HG03045 (cell line): ENCODE measurements around the gene RTL1.

Experiments used
- ATAC-seq: cut with Tn5 transposase; IDR thresholded peaks from one replicate; pipeline ENCODE4 v1.9.1; 2021; ENCODE audit warnings: mild to moderate bottlenecking, moderate library complexity; ENCODE audit not compliant: unreplicated experiment

Gene RTL1

DNA sequence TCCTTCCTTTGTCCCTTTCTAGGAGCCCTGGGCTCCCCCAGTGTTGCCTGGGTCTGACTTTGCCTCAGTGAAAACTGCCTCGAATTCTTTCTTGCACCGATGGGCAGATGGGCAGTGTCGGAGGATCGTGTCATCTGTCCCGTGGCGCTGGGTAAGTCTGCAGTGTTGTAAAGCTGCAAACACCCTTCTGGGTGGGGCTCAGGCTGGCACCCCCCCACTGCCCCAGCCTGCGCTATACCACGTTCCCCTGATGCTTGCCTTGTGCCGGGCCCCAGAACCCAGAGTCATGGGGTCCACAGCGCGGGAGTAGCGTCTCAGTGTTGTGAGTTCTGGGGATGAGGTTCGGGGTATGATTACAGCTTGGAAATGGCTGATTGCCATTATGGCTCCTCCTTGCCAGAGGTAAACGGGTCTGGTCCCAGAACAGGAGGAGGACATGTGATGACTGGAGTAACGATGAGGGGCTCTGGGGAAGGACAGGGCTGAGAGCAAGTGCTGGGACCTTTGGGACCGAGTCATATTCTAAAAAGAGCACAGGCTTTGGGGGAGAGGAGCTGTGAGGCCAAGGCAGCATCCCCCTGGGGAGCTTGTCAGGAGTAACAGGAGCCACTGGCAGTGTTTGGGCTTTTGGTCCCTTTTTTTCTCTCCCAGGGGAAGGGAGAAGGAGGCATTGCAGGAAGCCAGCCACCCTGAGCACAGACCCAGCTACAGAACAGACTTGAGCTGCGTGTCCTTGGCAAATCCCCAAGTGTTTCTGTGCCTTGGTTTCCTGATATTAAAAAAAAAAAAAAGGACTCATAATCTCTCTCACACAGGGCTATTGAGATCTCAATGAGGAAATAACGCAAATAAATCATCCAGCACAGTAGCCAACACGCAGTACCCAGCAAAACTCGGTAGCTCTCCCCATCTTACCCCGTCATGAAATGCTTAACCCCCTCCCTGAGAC, 4.3 kb downstream of the RTL1 start:
- ATAC-seq = no peak

GRCh38 chr14:100898465-100898864, 5.1 kb downstream of the RTL1 start:
- no peak for ATAC-seq

DNA sequence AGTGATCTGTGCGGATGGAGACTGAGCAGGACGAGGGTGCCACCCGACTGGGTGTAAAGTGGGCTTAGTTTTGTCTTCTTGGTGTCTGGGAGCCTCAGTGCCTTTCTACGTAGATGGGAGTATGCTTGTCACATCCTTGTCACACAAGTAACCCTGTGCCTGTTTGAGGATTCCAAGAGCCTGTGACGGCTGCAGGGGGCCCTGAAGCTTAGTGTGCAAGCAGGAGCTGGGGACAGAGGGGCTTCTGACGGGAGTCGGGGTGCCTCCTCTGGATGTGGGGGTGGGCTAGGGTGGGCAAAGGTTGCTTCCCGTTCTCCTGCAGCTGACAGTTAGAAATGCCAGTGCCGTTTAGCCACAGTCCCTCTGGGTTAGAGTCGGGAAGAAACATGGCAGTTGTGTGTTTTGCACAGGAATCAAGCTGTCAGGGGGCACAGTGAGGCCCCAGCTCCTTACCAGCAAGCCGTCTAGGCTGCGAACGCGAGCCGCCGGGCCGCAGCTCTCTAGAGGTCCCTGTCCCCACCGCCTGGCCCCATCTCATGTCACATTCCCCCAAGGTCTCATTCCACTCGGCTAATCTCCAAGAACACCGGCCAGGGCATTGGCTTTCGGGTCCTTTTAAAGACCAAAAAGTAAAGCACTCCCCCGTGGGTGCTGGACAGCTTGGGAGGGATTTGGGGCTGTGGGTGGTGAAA, 7.0 kb downstream of the RTL1 start:
- ATAC-seq = no peak

DNA sequence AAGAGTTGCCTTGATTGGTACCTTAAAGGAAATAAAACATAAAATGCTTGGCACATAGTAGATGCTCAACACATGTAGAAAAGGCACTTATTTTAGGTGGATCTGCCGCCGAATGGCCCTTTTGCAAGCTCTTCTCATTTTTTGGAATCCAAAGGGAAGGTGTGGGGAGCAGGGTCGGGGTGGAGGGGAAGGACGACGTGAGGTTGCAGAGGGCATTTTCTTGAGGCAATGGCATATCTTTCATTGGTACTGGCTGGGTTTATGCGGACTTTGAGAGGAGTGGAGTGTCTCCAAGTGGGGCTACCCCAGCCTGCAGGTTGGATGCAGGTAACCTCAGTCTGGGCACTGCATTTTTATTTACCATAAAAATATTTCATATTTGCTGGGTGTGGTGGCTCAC, 8.1 kb downstream of the RTL1 start:
- no peak for ATAC-seq

DNA sequence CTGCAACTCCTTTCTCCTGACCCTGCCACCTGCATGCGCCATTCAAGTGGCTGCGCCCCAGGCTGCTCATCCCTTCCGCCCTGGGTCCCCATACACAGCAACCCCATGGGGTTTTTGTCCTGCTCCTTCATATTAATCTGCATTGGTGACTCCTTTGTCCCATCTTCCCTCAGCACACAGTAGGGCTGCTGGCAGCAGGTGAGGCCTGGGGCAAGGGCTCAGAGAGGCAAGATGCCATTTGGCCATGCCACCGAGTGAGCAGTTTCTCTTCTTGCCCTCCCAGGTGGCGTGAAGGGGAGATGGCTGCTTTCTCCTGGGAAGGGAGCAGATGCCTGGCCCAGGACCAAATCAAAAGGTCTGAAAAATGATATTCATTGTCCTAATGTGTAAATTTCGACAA, 9.1 kb downstream of the RTL1 start:
- ATAC-seq = no peak

- no peak for ATAC-seq
These were observed 9.8 kb downstream of the RTL1 start for GRCh38 chr14:100893760-100894159.

DNA sequence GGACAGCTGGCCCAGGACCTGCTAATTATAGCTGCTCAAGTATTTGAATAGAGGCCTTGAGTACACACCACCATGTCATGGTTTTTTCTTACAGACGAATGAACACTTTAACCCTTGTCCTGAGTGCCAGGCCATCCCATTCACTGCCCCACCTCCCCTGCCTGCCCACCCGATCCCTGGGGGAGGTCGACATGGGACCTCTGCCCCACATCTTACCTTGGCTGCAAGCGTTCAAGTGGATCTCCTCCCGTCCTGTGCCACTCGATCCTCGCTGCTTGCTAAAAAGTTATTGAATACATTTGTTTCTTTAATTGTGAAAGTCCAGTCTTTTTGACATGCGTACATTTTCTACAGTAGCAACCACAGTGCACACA, 10.3 kb downstream of the RTL1 start:
- no peak for ATAC-seq

GRCh38 chr14:100892496-100893227, 10.9 kb downstream of the RTL1 start:
- ATAC-seq = no peak

DNA sequence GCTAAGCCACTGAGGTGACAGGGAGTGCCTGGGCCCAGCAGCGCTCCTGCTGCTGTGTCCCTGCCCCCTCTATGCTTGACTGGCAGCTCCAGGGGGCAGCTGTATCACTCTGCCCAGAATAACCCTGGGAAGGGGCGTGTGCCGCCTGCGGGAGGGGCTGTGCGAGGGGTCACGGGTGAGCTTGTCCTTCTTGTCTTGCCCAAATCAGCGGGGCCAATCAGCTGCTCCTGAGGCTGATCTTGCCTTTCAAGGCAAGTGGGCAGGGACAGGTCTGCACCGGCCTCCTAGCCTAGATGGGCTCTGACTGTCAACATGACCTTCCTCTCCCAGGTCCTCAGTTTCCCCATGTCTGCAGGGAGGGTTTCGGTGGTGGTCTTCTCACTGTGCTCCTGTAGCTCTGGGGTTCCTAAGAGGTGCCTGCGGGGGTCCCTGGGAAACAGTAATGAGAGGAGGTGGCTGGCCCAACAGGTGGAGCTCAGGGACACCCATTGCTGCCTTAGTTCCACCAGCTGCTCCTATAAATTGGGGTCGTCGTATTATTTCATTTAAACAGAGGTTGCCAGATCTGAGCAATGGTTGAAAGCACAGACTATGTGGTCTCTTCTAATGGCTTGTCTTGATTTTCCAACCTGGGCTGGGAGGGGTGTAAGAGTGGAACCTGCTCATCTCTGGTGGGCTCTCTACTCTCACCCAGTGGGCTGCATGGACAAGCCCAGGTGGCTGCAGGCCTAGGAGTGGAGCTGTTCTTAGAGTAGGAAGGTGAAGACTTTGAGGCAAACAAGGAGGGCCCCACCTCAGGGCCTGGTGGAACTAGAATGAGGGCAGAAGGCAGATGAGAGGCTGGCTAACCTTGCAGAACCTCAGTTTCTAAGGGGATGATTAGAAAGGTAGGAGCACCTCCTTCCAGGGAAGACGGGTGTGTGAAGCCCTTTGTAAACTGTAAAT, 11.7 kb downstream of the RTL1 start:
- no peak for ATAC-seq

- ATAC-seq = no peak
These were observed 12.5 kb downstream of the RTL1 start for GRCh38 chr14:100891051-100891450.

GRCh38 chr14:100890061-100890850, 13.3 kb downstream of the RTL1 start:
- ATAC-seq = no peak

- no peak for ATAC-seq
These were observed 13.9 kb downstream of the RTL1 start for GRCh38 chr14:100889641-100890040.

GRCh38 chr14:100888789-100889315, 14.7 kb downstream of the RTL1 start:
- ATAC-seq = no peak

DNA sequence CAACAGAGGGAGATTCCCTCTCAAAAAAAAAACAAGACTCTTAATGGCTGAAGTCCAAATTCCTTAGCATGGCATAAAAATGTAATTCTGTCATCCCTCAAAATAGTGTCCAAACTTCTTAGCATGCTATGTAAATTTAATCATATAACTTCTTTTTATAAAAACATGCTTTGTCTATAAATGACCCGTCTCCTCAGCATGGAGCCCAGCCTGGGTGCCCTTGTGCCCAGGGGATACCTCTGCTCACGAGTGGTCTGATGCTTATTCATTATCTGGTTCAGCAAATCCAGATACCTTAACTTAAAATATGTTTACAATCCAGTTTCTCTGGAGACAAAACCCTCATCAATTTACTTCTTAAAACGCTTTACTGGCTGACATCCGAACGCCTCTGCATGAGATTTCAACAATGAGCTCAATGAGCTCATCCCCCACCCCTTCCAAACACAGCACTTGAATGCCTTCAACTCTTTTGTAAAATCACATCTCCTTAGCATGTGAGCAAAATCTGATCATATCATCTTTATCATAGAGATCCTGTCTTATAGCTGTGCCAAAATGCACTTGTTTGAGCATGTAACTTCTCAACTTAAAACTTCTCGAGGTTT, 15.7 kb downstream of the RTL1 start:
- ATAC-seq = no peak

GRCh38 chr14:100885617-100886016, 17.9 kb downstream of the RTL1 start:
- no peak for ATAC-seq

DNA sequence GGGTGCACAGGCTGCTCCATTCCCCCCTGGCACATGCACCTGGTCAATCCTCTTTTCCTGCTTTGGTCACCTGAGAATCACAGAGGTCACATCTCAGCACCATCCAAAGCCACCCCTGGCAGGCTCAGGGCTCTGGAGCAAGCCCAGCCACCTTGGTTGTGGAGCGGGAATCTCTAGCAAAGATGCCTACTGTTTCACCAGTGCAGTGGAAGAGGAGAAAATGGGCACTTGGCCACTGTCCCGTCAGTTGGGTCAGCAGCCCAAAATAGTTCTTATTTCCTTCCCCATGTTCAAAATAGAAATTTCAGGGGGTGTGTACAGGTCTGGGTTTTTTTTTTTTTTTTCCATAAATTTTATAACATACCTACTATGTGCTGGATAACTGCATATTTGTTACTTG, 18.3 kb downstream of the RTL1 start:
- ATAC-seq = no peak

DNA sequence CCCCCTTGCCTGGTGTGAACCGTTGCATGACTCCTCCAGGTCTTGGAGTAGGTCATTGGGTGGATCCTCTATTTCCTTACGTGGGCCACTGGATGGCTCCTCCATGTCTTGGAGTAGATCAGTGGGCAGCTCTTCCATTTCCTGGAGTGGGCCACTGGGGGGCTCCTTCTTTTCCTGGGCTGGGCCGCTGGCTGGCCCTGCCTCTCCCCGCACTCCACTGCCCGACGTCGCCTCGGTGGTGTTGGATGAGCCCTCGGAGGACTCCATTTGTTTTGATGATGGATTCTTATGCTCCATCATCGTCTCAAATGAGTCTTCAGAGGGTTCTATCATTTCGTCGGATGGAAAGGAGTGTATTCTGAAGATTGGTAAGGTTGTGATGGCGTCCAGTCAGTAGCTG, 19.1 kb downstream of the RTL1 start:
- ATAC-seq = no peak

DNA sequence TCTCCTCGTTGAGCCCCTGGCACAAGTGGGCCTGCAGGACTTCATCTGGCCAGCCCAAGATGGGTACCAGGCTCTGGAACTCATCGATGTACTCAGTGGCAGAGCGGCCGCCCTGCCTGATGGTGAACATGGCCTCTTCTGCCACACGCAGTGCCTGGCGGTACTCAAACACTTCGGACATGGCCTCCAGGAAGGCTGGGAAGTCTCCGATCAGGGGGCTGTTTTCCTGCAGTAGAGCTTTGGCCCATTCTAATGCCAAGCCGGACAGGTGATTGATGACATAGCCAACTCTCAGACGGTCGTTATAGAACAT, 19.8 kb downstream of the RTL1 start:
- no peak for ATAC-seq
